H1 (cell line): ENCODE data around the gene PGM1. TPM values are rescaled to one million over a fixed set of nuclear protein-coding genes. Genes with fewer than 3 reads are reported as not detected.

ENCODE experiments used
- CTCF ChIA-PET: fragments of 300-600 bp; sonication (Branson Sonifier 250); formaldehyde crosslinking; loops from one replicate; lab custom pipeline; 2021; ENCODE audit not compliant: partially characterized antibody; lab: Charles Lee
- POLR2A ChIA-PET: fragments of 300-600 bp; sonication (Branson Sonifier 250); formaldehyde crosslinking; loops from one replicate; lab custom pipeline; 2021; ENCODE audit warnings: inconsistent platforms; ENCODE audit not compliant: partially characterized antibody; lab: Charles Lee
- DNase-seq, 2 experiments: peaks; one replicate each; pipeline versions ENCODE4 v3.0.0 to v3.0.0-alpha.2; 2010 to 2022; ENCODE audit warnings: low spot score in 2 of 2, low read depth in 1 of 2, mixed read lengths in 1 of 2
- FAIRE-seq: peaks from 2 replicates; lab custom pipeline; 2011; peaks lifted over from hg19 to GRCh38; lab: Jason Lieb, UNC
- H2AFZ ChIP-seq: 2 replicates; pipeline ENCODE4 v1.8.1; 2012; ENCODE audit warnings: low read length, inconsistent platforms
- H2AK5ac ChIP-seq: 2 replicates; pipeline ENCODE4 v1.6.1; 2013; ENCODE audit warnings: low read depth, low read length
- H2BK120ac ChIP-seq: replicated peaks from 2 replicates; pipeline ENCODE3; 2013; ENCODE audit warnings: low read depth, low read length, inconsistent platforms
- H2BK12ac ChIP-seq: 2 replicates; pipeline ENCODE4 v1.6.1; 2013; ENCODE audit warnings: low read depth, low read length
- H2BK15ac ChIP-seq: 2 replicates; pipeline ENCODE4 v1.6.1; 2013; ENCODE audit warnings: low read length
- H2BK20ac ChIP-seq: 2 replicates; pipeline ENCODE4 v1.6.1; 2013; ENCODE audit warnings: low read length
- H2BK5ac ChIP-seq: 2 replicates; pipeline ENCODE4 v1.6.1; 2013; ENCODE audit warnings: low read depth, low read length
- H3K14ac ChIP-seq: 2 replicates; pipeline ENCODE4 v1.6.1; 2013; ENCODE audit warnings: inconsistent platforms; ENCODE audit not compliant: insufficient read length
- H3K18ac ChIP-seq: 2 replicates; pipeline ENCODE4 v1.6.1; 2013; ENCODE audit warnings: low read length; ENCODE audit errors: extremely low read depth
- H3K23ac ChIP-seq: 2 replicates; pipeline ENCODE4 v1.6.1; 2013; ENCODE audit warnings: inconsistent platforms; ENCODE audit not compliant: insufficient read length
- H3K23me2 ChIP-seq: 2 replicates; pipeline ENCODE4 v1.6.1; 2013; ENCODE audit warnings: low read depth, low read length
- H3K27ac ChIP-seq: 2 replicates; pipeline ENCODE4 v1.6.1; 2011; ENCODE audit warnings: low read depth, low read length, inconsistent platforms
- H3K27me3 ChIP-seq, 4 experiments: replicated peaks in 1 of 4; 1 replicate in 1 of 4; 2 replicates in 3 of 4; pipeline versions ENCODE4 v1.6.1 to v1.8.1; 2011 to 2013; ENCODE audit warnings: low read length in 3 of 4, mild to moderate bottlenecking in 3 of 4, inconsistent platforms in 2 of 4, mixed read lengths in 2 of 4, moderate library complexity in 1 of 4; ENCODE audit not compliant: control insufficient read depth in 3 of 4, insufficient read depth in 3 of 4; ENCODE audit errors: extremely low read depth in 1 of 4
- H3K36me3 ChIP-seq, 4 experiments: 2 replicates each; pipeline versions ENCODE4 v1.6.1 to v1.8.1; 2011 to 2013; ENCODE audit warnings: mild to moderate bottlenecking in 4 of 4, low read length in 3 of 4, moderate library complexity in 2 of 4, control low read depth in 1 of 4, inconsistent platforms in 1 of 4; ENCODE audit not compliant: insufficient read depth in 4 of 4, control insufficient read depth in 2 of 4
- H3K4ac ChIP-seq: replicated peaks from 2 replicates; pipeline ENCODE3; 2013; ENCODE audit warnings: low read length, low read depth, mixed read lengths, inconsistent platforms; ENCODE audit not compliant: insufficient read length
- H3K4me1 ChIP-seq, 4 experiments: replicated peaks in 1 of 4; 1 replicate in 1 of 4; 2 replicates in 3 of 4; pipeline versions ENCODE4 v1.6.1 to v1.8.1; 2011 to 2013; ENCODE audit warnings: low read length in 3 of 4, inconsistent platforms in 2 of 4, mixed read lengths in 1 of 4; ENCODE audit not compliant: insufficient read depth in 4 of 4, control insufficient read depth in 3 of 4
- H3K4me2 ChIP-seq, 2 experiments: 2 replicates each; pipeline versions ENCODE4 v1.6.1 to v1.8.1; 2011 to 2013; ENCODE audit warnings: low read depth in 2 of 2, low read length in 2 of 2, control low read depth in 1 of 2, inconsistent platforms in 1 of 2, mild to moderate bottlenecking in 1 of 2; ENCODE audit not compliant: insufficient read depth in 1 of 2
- H3K4me3 ChIP-seq, 4 experiments: fragments of 200-600, 300-600 bp in 1 of 4; sonication (generic), shearing (Covaris generic), sonication (Bioruptor Twin) in 1 of 4; 2 replicates each; pipeline versions ENCODE4 v1.5.1 to v1.8.1; 2011 to 2016; ENCODE audit warnings: low read length in 4 of 4, low read depth in 3 of 4, control low read depth in 2 of 4, inconsistent platforms in 2 of 4, mild to moderate bottlenecking in 2 of 4, mixed read lengths in 1 of 4, moderate library complexity in 1 of 4; ENCODE audit not compliant: insufficient read depth in 2 of 4; ENCODE audit errors: extremely low read depth in 1 of 4
- H3K56ac ChIP-seq: replicated peaks from 2 replicates; pipeline ENCODE3; 2013; ENCODE audit warnings: low read depth, mild to moderate bottlenecking, mixed read lengths, low read length, inconsistent platforms; ENCODE audit not compliant: insufficient read length
- H3K79me1 ChIP-seq: 2 replicates; pipeline ENCODE4 v1.6.1; 2013; ENCODE audit warnings: low read depth, low read length, control low read depth
- H3K79me2 ChIP-seq, 2 experiments: 2 replicates each; pipeline versions ENCODE4 v1.6.1 to v1.8.1; 2012 to 2013; ENCODE audit warnings: low read length in 2 of 2, mild to moderate bottlenecking in 2 of 2, inconsistent platforms in 1 of 2; ENCODE audit not compliant: insufficient read depth in 2 of 2, control insufficient read depth in 1 of 2
- H3K9ac ChIP-seq, 4 experiments: replicated peaks in 1 of 4; 1 replicate in 1 of 4; 2 replicates in 3 of 4; pipeline versions ENCODE4 v1.6.1 to v1.8.1; 2011 to 2013; ENCODE audit warnings: low read depth in 3 of 4, low read length in 3 of 4, control low read depth in 2 of 4, mild to moderate bottlenecking in 2 of 4, moderate library complexity in 2 of 4, inconsistent platforms in 1 of 4; ENCODE audit errors: extremely low read depth in 1 of 4
- H3K9me3 ChIP-seq, 2 experiments: 2 replicates each; pipeline versions ENCODE4 v1.6.1 to v1.8.1; 2012 to 2013; ENCODE audit warnings: mild to moderate bottlenecking in 2 of 2, moderate library complexity in 2 of 2, control low read depth in 1 of 2, inconsistent platforms in 1 of 2, low read depth in 1 of 2, low read length in 1 of 2, mixed read lengths in 1 of 2; ENCODE audit not compliant: insufficient read depth in 2 of 2
- H4K20me1 ChIP-seq, 2 experiments: replicated peaks in 1 of 2; 2 replicates each; pipeline versions ENCODE3 to v1.8.1; 2011 to 2013; ENCODE audit warnings: inconsistent platforms in 2 of 2, low read length in 2 of 2, mild to moderate bottlenecking in 1 of 2; ENCODE audit not compliant: insufficient read depth in 2 of 2, control insufficient read depth in 1 of 2
- H4K5ac ChIP-seq: 2 replicates; pipeline ENCODE4 v1.6.1; 2013; ENCODE audit warnings: low read length, low read depth, mixed read lengths, inconsistent platforms; ENCODE audit not compliant: insufficient read length
- H4K8ac ChIP-seq: 2 replicates; pipeline ENCODE4 v1.8.0; 2013; ENCODE audit warnings: mild to moderate bottlenecking, moderate library complexity, low read length, inconsistent platforms; ENCODE audit not compliant: insufficient read depth; ENCODE audit errors: extremely low read depth
- H4K91ac ChIP-seq: replicated peaks from 2 replicates; pipeline ENCODE3; 2013; ENCODE audit warnings: low read length, mixed read lengths, inconsistent platforms; ENCODE audit not compliant: insufficient read length
- WGBS, 2 experiments: shearing (Covaris generic) in 1 of 2; methylation state at CpG; one replicate each; pipeline versions ENCODE4 v1.1.6 to v1.1.7; 2013 to 2015; ENCODE audit warnings: low lambda C conversion rate in 2 of 2, mixed read lengths in 2 of 2, inconsistent platforms in 1 of 2, low coverage in 1 of 2, missing lambda C conversion rate in 1 of 2; ENCODE audit not compliant: insufficient replicate concordance in 2 of 2, insufficient coverage in 1 of 2, insufficient read length in 1 of 2; ENCODE audit errors: extremely low coverage in 1 of 2, missing lambda C conversion rate in 1 of 2; 5-methylcytosine and 5-hydroxymethylcytosine counted together
- polyA plus RNA-seq, 7 experiments: library from polyadenylated mRNA; depleted of rRNA in 3 of 7; stranded (reverse) in 5 of 7; unstranded in 2 of 7; fragments of >200 nt in 5 of 7; fragments of 200-250 nt in 2 of 7; gene quantifications; 1 replicate in 5 of 7; 2 replicates in 1 of 7; 4 replicates in 1 of 7; pipeline versions ENCODE4 v1.2.1 to v1.2.3, GENCODE V29; 2011 to 2013; ENCODE audit warnings: missing spikeins in 2 of 7, mixed read lengths in 2 of 7
- total RNA-seq: library from RNA; stranded (reverse); fragmentation: NEBNext Ultra II Directional; extraction: Animal tissue kit (Norgen Biotek cat#: 25700); gene quantifications from 2 replicates; pipeline ENCODE4 v1.2.1, GENCODE V29; 2021
- TF ChIP-seq, protein P1 (sequence below): IDR thresholded peaks from 2 replicates; pipeline ENCODE4 v1.6.1; 2012; ENCODE audit warnings: inconsistent platforms

The PGM1 gene
- total and polyA plus RNA-seq, 2 of the 8 experiments (the other 6 are each of a cell fraction or from before 2014, with no cell fraction given): 33.0 to 65.4 TPM

DNA sequence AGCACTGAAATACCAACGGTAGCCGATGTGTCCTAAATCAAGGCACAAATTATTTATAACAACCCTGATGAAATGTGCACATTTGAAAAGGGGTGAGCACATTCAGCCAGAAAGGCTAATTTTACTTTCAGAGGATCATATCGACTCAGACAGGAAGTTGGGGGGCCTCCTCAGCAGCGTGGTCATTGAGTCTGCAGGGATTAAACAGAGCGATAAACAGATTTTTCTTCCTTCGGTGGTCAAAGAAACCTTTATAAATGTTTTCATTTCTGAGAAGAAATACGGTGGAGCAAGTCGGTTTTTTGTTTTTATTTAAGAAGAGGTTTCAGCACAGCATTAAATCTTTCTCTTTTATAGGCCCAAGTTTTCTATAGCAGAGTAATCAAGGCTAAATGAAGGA is 45.7 kb downstream of the PGM1 start:
- H3K23ac ChIP-seq: no peak overlapping the region
- TF ChIP-seq, protein P1, sequence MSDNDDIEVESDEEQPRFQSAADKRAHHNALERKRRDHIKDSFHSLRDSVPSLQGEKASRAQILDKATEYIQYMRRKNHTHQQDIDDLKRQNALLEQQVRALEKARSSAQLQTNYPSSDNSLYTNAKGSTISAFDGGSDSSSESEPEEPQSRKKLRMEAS: no peak
- TF ChIP-seq, all 59 proteins: peak for 0
- Histone ChIP-seq H2BK15ac (no peak overlapping the region), H3K27ac (no peak overlapping the region), H3K14ac (no peak overlapping the region), H4K8ac (no peak overlapping the region), H3K23me2 (no peaks in the 10 kb centered on the region), H3K79me2 (no peaks in the 10 kb centered on the region), H3K4me2 (no peak overlapping the region), H2BK12ac (no peak overlapping the region), H3K36me3 (peaks cover 0 to 16% (median 5%) of the 10 kb centered on the region in 4 experiments; a peak in 4 of 8 replicates), H2BK5ac (no peak overlapping the region), H2AFZ (no peak overlapping the region), H3K56ac (no peak overlapping the region), H3K9ac (no peak overlapping the region; a peak in 1 of 7 replicates), H3K9me3 (no peaks in the 10 kb centered on the region), H4K20me1 (no peaks in the 10 kb centered on the region), H3K79me1 (no peaks in the 10 kb centered on the region), H3K27me3 (no peaks in the 10 kb centered on the region), H2BK20ac (no peak overlapping the region), H3K4me3 (no peak overlapping the region), H4K5ac (no peak overlapping the region), H2BK120ac (no peak overlapping the region), H3K4ac (no peak overlapping the region), H4K91ac (no peak overlapping the region), H3K18ac (no peak overlapping the region), H2AK5ac (no peak overlapping the region), H3K4me1 (no peaks in the 10 kb centered on the region)
- FAIRE-seq: no peak
- CTCF ChIA-PET: no interaction called here
- POLR2A ChIA-PET: no interaction called here
- no peak for DNase-seq
- 90% methylated on average over 8 of the region's 8 CpGs; no CpG with 5 or more reads in 1 of the 2 experiments for WGBS, 2 experiments
